Measurements from ENCODE around the gene KLHL33. TPM values are rescaled to one million over a fixed set of nuclear protein-coding genes. Genes with fewer than 3 reads are reported as not detected.
A peak's percentile ranks its signal among the peaks of the same experiment; 100 is the strongest.

Gene KLHL33, protein sequence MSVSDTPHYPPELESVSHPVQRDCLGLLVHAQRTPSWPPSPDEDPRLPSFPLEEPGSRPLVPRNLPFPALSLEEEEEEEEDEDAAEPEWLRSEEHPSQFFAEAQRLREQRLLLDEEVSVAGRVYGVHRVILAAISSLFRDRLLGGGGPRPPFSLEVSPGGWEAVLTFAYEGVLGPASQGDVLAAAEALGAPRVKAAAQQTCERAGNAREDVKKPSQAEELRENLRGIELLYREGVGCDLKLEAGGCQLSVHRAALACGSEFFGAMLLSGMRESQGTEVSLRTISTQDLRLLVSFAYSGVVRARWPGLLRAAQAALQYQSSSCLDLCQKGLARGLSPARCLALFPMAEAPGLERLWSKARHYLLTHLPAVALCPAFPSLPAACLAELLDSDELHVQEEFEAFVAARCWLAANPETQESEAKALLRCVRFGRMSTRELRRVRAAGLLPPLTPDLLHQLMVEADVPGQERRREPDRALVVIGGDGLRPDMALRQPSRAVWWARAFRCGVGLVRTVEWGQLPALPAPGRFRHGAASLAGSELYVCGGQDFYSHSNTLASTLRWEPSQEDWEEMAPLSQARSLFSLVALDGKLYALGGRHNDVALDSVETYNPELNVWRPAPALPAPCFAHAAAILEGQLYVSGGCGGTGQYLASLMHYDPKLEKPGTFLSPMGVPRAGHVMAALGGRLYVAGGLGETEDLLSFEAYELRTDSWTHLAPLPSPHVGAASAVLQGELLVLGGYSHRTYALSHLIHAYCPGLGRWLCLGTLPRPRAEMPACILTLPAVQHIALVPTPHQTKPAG
- polyA plus RNA-seq (ENCODE audit: insufficient read length), result 1.1 TPM

DNA sequence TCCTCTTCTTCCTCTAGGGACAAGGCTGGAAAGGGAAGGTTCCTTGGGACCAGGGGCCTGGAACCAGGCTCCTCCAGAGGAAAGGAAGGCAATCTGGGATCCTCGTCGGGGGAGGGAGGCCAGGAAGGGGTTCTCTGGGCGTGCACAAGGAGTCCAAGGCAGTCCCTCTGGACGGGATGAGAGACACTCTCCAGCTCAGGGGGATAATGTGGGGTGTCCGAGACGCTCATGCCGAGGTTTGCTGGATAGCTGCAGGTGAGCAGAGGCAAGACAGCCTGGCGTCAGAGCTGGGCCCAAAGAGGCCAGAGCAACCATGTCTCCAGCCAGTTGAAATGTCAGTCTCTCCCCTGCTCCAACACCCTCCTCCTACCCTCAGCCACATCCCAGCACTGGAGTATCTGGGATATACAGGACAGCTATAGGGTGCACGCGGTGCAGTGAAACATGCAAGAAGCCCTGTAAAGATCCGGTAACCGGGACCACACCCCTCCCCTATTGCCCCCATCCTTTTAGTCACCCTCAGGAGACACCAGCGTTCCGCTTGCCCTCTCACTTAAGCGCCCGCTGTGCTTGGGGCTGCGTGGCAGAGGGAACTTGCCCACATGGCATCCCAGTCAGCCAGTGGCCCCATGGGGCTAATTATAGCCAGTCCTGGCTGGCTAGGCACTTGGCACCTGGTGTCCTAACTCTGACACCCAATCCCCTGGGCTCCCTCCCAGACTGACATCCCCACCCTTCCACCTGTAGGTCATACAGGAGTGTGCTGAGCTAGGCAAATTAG is at the start of gene KLHL33:
Gene KLHL33, minus strand, starts transcription at position 585 of the 781 bp plus-strand sequence. Its CDS starts 355 bp downstream, at position 230.
- no peak for DNase-seq (ENCODE audit: low read depth)

DNA sequence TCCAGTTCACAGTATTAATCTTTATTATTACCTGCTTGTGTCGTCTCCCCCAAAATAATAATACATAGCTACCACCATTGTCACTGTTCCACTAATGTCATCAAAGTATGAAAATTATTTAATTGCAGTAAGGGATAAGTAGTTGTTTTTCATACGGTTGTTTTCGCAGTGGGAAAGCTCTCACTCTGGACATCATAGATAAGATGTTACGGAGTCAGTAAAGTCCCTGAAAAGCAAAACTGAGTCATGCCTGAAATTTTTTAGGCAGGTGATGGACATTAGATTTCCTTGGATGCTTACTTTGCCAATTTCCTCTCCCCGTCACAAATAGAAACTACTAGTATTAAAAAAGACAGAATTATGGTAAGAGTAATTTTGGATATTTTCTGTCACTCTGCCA is 46.4 kb upstream of the KLHL33 start:
- DNase-seq (ENCODE audit: low read depth), result no peak

DNA sequence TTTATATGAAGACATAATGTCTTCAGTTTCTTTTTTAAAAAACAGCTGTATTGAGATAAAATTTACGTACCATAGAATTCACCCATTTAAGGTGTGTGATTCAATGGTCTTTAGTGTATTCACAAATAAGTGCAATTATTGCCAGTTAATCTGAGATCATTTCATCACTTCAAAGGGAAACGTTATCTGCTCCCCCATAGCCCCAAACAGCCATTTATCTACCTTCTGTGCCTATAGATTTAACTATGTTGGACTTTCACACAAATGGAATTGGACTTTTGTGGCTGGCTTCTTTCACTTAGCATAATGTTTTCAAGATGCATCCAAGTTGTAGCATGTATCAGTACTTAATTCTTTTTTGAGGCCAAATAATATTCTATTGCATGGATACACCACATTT is 42.9 kb upstream of the KLHL33 start:
- no peak for DNase-seq (ENCODE audit: low read depth)

DNA sequence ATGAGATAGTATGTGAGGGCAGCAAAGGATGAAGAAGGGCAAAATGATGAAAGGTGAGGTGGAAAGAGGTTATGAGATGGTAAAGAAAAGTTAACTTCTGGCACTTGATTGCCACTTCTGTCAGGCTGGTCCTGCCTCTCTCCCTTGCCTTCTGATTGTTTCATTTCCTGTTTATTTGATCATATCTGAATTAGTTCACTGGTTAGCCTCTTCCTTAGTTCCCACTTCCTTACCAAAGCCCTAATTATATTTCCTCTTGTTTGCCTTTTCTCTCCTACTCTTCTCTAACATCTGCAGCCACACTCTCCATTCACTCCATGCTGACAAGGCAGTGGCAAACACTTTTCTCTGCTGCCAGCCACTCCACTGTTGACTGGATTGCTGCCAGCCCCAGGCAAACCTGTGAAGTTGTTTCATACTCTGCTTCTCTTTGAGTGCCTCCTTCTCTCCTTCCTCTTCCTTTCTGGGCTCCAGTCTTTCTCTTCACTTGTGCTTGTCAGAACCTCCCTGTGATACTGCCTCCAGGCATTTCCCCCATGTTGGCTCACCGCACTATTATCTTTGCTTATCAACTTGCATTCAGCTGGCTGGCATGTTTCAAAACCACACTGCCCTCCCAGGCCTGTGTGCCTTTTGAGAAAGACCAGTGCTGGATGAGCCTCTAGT is 41.4 kb upstream of the KLHL33 start:
- no peak for DNase-seq (ENCODE audit: low read depth)

DNA sequence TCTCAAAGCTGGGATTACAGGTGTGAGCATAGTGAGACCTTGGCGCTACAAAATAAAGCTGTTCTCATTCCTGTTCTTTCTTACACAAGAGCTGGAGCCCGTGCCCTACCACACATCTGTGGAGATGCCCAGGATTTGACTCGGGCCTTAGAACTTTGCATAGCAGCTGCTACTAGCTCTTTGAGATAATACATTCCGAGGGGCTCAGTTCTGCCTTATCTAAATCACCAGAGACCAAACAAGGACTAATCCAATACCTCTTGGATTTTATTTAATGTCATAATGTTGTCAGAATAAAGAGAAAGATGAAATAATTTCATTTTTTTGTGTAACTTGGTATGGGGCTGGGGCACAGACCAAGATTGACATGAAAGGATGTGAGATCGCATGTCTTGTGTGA is 40.8 kb upstream of the KLHL33 start:
- no peak for DNase-seq (ENCODE audit: low read depth)

DNA sequence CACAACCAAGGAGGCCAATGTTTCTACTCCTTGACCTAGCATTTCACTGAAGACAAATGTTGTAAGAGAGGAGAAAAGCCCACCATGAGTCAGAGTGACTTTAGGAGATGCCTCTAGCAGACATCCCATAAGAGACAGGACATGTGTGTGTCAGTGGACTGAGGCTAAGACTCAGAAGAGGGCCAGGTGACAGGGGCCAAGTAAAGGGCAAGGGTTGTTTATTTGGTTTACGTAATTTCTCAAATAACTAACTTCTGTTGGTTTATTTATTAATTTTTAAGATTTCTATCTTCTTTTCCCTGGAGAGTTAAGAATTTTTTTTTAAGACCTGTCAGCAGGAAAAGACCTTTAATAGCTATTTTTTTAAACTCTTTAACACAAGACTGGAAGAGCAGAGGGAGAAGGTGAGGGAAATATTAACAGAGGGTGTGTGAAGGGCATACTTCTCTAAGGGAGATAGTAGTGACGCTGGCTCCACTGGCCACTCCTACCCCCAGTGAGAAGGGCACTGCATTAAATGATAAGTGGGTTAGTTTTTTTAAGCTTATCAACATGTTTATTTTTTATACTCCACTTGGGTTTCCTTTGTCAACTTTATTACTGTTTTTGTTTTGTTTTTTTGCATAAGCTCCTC is 36.7 kb upstream of the KLHL33 start:
- no peak for DNase-seq (ENCODE audit: low read depth)

DNA sequence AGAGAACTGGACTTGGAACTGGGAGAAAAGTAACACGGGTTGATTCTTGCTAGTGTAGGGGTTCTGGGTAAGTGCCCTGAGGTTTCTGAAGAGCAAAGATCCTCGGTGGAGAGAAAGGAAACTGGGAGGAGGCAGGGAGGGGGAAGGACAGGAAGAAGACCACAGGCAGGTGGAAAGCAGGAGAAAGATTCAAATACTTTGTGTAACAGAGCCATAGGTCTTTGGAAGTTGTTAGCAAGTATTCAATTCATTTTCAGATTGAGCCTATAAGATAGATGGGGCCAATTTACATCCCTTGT is 34.6 kb upstream of the KLHL33 start:
- no peak for DNase-seq (ENCODE audit: low read depth)

DNA sequence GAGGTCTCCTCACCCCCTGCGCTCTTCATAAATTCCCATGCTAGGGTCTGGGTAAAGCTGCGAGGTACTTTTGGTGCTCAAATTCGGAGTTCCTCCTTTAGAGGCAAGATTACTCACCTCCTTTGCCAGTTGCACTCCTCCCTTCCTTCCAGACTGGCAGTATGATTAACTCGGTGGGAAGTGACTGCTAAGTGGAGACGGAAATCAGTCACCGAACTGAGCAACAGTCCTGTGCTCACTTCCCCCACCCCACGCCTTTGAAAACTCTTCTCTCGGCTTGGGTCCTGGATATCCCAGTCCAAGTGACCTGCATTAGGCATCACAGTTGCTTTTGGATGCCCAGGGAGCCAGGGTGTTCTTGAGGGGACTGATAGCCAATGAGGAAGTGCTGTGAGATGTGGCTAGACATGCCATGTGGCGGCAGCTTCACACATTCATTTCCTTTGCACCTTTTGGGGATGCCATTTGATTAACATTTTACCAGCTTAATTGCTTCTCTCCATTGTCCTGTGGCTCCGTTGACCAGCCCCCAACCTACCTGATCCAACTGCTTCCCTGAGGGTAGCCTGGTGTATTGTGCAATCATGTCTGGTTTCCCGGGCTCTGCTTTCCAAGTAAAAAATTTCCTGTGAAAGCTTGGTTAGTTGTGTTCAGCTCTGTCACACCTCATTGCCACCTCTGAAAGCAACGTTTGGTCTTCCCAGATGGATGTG is 34.1 kb upstream of the KLHL33 start:
- DNase-seq (ENCODE audit: low read depth), result no peak

DNA sequence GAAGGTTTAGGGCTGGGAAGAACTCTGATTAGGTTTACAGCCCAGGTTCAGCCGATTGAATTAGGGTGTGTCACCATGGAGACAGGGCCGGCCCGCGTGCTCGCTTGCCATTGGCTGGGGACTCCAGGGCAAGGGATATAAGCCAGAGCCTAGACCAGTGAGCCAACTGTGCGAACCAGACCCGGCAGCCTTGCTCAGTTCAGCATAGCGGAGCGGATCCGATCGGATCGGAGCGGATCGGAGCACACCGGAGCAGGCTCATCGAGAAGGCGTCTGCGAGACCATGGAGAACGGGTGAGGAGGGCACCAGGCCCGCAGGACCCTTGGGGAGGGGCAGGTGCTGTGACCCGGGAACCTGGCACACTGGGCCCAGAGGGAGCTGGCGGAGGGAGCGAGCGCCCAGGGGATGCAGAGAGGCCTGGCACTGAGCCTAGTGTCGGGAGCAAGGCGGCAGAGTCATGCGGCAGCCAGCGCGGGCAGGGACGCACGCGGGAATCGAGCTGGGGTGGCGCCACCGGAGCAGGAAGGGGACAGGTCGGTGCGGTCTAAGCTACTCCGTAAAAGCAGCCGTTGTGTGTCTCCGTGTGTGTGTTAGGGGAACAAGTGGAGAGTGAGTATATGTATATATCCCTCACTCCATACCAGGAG is 33.4 kb upstream of the KLHL33 start, which contains the start of gene PNP:
Gene PNP, plus strand, starts transcription at position 165 of the 648 bp plus-strand sequence. Its CDS starts 119 bp downstream, at position 284.
- peak; percentile 35 for DNase-seq (ENCODE audit: low read depth)

DNA sequence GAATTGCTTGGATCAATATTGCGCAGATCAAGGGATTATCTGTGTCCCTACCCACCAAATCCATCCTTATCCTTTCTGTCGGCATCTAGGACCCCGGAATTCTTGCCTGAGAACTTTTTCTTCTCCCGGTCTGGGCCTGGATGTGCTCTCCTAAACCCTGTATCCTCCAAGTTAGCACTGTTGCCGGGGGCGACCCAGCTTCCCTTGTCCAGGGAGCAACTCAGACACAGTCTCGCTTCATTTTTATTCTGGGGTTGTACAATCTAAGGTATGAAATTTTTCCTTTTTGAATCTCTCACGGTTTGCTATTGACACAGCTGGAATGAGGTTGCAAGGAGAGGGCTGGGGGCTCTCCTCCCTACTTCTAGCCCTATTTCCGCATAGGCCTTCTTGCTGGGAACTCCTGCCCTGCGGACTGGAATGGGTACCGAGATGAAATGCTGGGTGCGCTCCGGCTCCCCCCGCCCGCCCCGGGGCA is 32.8 kb upstream of the KLHL33 start:
- DNase-seq (ENCODE audit: low read depth), result no peak

DNA sequence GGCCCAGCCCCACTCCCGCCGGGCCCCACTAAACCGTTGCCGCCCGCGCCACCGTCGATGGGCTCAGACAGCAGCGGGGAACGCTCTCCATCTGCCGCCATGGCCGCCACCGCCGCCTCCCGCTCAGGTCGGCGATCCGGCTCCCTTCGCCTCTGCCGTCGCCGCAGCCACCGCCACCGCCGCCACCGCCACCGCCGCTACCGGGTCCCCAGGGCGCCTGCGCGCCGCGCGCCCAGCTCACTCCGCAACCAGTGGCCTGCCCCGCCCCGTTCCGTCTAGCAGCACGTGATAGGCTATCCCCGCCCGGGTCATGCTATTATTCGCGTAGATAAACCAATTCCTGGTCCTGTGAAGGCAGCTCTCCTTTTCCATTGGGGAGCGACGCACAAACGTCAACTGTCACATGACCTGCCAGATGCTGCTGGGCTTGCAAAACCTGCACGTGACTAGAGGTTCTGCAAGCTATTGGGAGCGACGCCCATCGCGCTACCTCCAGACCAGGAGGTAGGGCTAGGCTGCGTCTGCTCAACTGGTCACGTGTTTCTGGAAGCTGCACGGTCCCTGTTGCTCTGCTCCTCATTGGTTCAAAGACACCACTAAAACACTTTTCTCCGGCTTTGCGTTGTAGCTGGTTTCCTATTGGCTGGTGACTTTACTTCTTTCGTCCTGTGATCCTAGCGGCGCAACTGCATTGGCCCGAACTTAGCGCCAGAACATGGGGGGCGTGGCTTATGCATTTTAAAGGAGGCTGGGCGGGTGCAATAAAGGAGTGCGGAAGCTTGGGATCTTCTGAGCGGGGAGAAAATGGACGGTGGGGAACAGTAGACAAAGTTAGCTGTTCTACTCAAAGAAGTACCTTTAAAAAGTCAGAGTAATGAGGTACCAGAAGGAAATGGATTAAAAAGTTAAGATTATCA is 25.5 kb upstream of the KLHL33 start, which contains the start of gene PIP4P1:
Gene PIP4P1, minus strand, starts transcription at position 210 of the 917 bp plus-strand sequence. Its CDS starts 109 bp downstream, at position 101.
- peak; percentile 100 for DNase-seq (ENCODE audit: low read depth)

DNA sequence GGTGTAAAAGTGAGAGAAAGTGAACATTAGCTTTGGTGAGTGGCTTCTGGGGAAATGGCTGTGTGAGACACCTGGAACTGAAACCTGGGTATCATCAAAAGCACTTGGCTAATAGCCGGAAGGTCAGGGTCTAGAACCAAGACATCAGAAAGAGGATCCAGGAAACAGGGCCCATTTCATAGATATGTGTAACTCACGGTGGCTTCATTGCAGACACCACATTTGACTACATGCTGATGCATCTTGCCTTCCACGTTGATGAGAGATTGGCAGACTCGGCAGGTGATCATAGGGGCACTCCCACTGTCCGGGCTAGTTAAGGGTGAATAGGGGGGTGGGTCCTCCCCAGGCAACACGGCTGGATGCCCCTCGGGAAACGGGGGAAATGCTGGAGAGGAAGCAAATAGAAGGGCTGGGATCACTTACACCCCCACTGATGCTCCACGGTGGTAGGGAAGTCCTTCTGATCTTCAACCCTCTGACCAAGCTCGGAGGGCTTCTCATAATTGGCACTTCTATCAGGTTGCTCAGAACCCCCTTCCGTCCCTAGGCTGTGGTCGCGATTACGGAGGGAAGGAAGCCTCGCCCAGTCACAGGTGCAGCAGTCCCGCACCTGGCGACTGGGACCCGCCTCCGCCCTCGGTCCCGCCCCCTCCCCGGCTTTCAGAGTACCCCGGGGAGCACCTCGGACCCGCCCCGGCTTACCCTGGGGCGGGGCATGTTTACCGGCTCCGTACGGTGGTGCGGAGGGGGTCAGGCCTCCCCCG is 24.7 kb upstream of the KLHL33 start:
- no peak for DNase-seq (ENCODE audit: low read depth)

DNA sequence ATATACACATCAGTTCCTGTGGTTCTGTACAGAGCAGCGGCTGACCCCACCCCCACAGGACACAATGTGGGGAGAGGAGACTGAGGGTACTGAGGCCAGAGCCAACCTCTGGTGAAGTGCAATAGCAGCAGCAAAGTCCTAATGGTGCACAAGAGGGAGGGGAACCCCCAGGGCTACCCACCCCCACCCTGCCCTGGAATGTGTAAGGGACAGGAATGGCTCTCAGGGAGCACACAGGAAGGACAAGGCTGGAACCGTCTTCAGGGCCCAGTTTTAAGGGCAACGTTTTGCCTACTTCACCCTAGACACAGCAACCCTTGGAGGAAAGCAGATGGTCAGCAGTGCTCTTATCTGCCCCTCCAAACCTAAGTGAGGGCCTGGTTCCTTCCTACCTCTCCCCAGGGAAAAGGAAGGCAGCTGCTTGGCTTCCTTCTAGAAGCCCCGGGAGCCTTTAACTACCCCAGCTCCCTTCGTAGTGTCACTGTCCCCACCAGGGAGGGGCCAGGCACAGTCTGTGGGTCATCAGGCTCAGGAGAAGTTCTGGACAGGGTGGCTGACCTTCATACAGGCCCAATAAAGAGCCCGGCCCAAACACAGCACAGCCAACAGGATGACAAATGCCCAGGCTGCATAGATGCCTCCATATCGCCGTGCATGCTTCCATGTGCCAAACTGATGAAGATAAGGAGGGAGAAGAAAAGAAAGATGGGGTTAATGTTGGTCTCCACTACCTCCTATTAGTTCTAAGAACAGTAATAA is 22.2 kb upstream of the KLHL33 start:
- no peak for DNase-seq (ENCODE audit: low read depth)

DNA sequence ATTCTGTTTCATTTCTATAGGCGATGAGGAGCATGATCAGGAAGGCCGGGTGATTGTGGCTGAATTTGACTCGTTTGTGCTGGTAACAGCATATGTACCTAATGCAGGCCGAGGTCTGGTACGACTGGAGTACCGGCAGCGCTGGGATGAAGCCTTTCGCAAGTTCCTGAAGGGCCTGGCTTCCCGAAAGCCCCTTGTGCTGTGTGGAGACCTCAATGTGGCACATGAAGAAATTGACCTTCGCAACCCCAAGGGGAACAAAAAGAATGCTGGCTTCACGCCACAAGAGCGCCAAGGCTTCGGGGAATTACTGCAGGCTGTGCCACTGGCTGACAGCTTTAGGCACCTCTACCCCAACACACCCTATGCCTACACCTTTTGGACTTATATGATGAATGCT is 21.0 kb upstream of the KLHL33 start:
- DNase-seq (ENCODE audit: low read depth), result no peak

DNA sequence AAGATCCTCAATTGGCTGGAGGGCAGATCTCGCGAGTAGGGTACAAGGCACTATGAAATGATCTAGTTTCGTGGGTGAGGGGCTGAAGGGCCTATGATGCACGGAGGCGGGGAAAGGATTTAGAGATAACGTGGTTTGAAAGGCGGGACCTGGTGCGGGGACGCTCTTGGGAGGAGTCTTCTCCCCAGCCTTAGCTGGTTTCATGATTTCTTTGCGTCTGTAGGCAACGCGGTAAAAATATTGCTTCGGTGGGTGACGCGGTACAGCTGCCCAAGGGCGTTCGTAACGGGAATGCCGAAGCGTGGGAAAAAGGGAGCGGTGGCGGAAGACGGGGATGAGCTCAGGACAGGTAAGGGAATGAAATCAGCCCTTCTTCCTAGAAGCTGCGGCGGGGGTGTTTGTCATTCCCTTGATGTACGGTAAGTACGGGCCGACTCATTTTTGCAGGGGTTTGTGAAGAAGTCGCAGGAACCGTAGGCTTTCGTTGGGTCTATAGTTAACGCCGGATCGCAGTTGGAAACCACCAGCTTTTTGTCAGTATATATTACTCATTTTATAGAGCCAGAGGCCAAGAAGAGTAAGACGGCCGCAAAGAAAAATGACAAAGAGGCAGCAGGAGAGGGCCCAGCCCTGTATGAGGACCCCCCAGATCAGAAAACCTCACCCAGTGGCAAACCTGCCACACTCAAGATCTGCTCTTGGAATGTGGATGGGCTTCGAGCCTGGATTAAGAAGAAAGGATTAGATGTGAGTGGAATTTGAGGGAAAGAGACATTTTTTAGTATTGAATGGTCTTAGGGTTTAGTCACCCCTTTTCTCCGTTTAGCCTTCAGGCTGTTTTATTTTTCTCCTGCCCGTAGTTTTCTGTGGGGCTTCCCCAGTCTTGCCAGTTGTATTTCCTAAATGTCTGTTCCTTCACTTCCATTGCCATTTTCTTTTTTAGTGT is 19.7 kb upstream of the KLHL33 start:
- DNase-seq (ENCODE audit: low read depth), result no peak

All from forelimb muscle (tissue), 1 donor.